Heart left ventricle (tissue), 13 donors: ENCODE data around the gene LOC101059915.

Source experiments
- POLR2A ChIP-seq, 2 donors: fragments of 450-650 bp; IDR thresholded peaks; one replicate each; pipeline ENCODE4 v1.6.1; 2017; ENCODE audit warnings: antibody characterized with exemption in 2 of 2, mild to moderate bottlenecking in 2 of 2, moderate library complexity in 2 of 2
- TF ChIP-seq, protein P1 (sequence below), 12 donors: fragments of 200-600 bp; sonication (generic) in 4 of 12; IDR thresholded peaks; one replicate each; pipeline versions ENCODE4 v1.5.0 to v1.8.0; 2018 to 2022; ENCODE audit warnings: antibody characterized with exemption in 12 of 12, mild to moderate bottlenecking in 5 of 12
- donor health status: ischemic (EF 13 %, LVEDD 7.1; RV severe dilation, severe dysfunction).
- donor health status: DM: no; HTN: yes; CAD: no.
- donor health status: DM: no; HTN: no; CAD: no.
- donor health status: ischemic (EF 25% LVEDD 6.9; RV normal size, moderate dysfunction).
- donor health status: ischemic (EF 25% LVEDD 5.7; RV mildly dilated, moderate dysfunction).
- donor health status: ischemic (EF 35%, LVEDD 5.7; RV mildly dilated, moderate dysfunction).
- donor health status: nonischemic (EF 11% LVEDD 7.7; RV severe dilation, severe dysfunction).
- donor health status: DM: yes; HTN: yes; CAD: no.
- donor health status: PGD.
- donor health status: ischemic (EF 29% LVEDD 5.4; RV normal size, mild dysfunction).
- donor health status: nonischemic (EF 23%, LVEDD 6.1; RV moderate dilation, normal function).

- TF ChIP-seq, protein P1, sequence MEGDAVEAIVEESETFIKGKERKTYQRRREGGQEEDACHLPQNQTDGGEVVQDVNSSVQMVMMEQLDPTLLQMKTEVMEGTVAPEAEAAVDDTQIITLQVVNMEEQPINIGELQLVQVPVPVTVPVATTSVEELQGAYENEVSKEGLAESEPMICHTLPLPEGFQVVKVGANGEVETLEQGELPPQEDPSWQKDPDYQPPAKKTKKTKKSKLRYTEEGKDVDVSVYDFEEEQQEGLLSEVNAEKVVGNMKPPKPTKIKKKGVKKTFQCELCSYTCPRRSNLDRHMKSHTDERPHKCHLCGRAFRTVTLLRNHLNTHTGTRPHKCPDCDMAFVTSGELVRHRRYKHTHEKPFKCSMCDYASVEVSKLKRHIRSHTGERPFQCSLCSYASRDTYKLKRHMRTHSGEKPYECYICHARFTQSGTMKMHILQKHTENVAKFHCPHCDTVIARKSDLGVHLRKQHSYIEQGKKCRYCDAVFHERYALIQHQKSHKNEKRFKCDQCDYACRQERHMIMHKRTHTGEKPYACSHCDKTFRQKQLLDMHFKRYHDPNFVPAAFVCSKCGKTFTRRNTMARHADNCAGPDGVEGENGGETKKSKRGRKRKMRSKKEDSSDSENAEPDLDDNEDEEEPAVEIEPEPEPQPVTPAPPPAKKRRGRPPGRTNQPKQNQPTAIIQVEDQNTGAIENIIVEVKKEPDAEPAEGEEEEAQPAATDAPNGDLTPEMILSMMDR (IDR thresholded peaks at IDR 0.05) = no peak
- TF ChIP-seq POLR2A (IDR thresholded peaks at IDR 0.05) = no peak
These were observed 39.5 kb upstream of the LOC101059915 start for GRCh38 chrX:71627588-71628404.
